Spleen (tissue), 11 donors: ENCODE results near the gene FASN. TPM values are rescaled to one million over a fixed set of nuclear protein-coding genes. Genes with fewer than 3 reads are reported as not detected.

Source experiments
- DNase-seq: peaks from one replicate; pipeline ENCODE4 v3.0.0-alpha.2; 2020
- H3K27ac ChIP-seq, 8 donors: fragments of 200-600 bp; sonication (generic) in 7 of 8; 1 replicate in 4 of 8; 2 replicates in 4 of 8; pipeline versions ENCODE4 v1.5.0 to v1.8.0; 2016 to 2021; ENCODE audit warnings: inconsistent platforms in 4 of 8, mild to moderate bottlenecking in 4 of 8, moderate library complexity in 1 of 8
- H3K27me3 ChIP-seq, 7 donors: fragments of 200-600 bp; sonication (generic) in 6 of 7; replicated peaks in 1 of 7; 1 replicate in 4 of 7; 2 replicates in 3 of 7; pipeline versions ENCODE4 v1.5.0 to v1.8.0; 2016 to 2021; ENCODE audit warnings: inconsistent platforms in 3 of 7, mild to moderate bottlenecking in 1 of 7
- H3K36me3 ChIP-seq, 6 donors: fragments of 200-600 bp; sonication (generic) in 5 of 6; 1 replicate in 4 of 6; 2 replicates in 2 of 6; pipeline versions ENCODE4 v1.5.0 to v1.8.0; 2016 to 2021; ENCODE audit warnings: inconsistent platforms in 2 of 6
- H3K4me1 ChIP-seq, 6 donors: fragments of 200-600 bp; sonication (generic) in 5 of 6; 1 replicate in 3 of 6; 2 replicates in 3 of 6; pipeline versions ENCODE4 v1.5.0 to v1.8.0; 2016 to 2021; ENCODE audit warnings: inconsistent platforms in 3 of 6
- H3K4me3 ChIP-seq, 8 donors: fragments of 200-600 bp; sonication (generic) in 7 of 8; 1 replicate in 4 of 8; 2 replicates in 4 of 8; pipeline versions ENCODE4 v1.5.0 to v1.8.0; 2016 to 2021; ENCODE audit warnings: inconsistent platforms in 4 of 8, mild to moderate bottlenecking in 4 of 8, moderate library complexity in 2 of 8
- H3K9me3 ChIP-seq, 8 donors: fragments of 200-600 bp; sonication (generic) in 7 of 8; 1 replicate in 4 of 8; 2 replicates in 4 of 8; pipeline versions ENCODE4 v1.5.0 to v1.8.0; 2016 to 2021; ENCODE audit warnings: inconsistent platforms in 4 of 8
- CTCF ChIP-seq, 11 experiments: fragments of 200-600 bp in 7 of 11; fragments of 450-650 bp in 4 of 11; sonication (generic) in 4 of 11; IDR thresholded peaks in 8 of 11; conservative IDR thresholded peaks in 3 of 11; 1 replicate in 7 of 11; 2 replicates in 4 of 11; pipeline versions ENCODE4 v1.4.0 to v1.8.0; 2016 to 2021; ENCODE audit warnings: antibody characterized with exemption in 11 of 11, inconsistent platforms in 4 of 11, mild to moderate bottlenecking in 1 of 11
- POLR2A ChIP-seq, 3 donors: fragments of 450-650 bp; IDR thresholded peaks; one replicate each; pipeline ENCODE4 v1.5.1; 2017; ENCODE audit warnings: antibody characterized with exemption in 3 of 3, mild to moderate bottlenecking in 1 of 3
- POLR2AphosphoS5 ChIP-seq, 3 donors: sonication (generic); formaldehyde crosslinking; IDR thresholded peaks; one replicate each; pipeline ENCODE4 v1.5.1; 2017; ENCODE audit warnings: antibody characterized with exemption in 3 of 3
- WGBS, 5 donors: extraction: QIAGEN DNeasy Blood & Tissue Kit in 3 of 5; methylation state at CpG; one replicate each; pipeline versions ENCODE4 v1.1.5 to v1.1.7; 2013 to 2018; 5-methylcytosine and 5-hydroxymethylcytosine counted together
- intact Hi-C: fragments of 100-400 bp; cut with DNase I; formaldehyde crosslinking; loops from one replicate; pipeline ENCODE4 v1.15.0; 2023; ENCODE audit warnings: low total_unique reads
- polyA plus RNA-seq, 3 donors: library from polyadenylated mRNA; stranded (reverse); fragments of 200-250 nt; gene quantifications; one replicate each; pipeline ENCODE4 v1.2.1, GENCODE V29; 2013
- total RNA-seq, 7 donors: library from RNA; depleted of rRNA in 3 of 7; stranded (reverse); fragments of >200 nt in 3 of 7; fragmentation: NEBNext Ultra II Directional in 4 of 7; extraction: Animal tissue kit (Norgen Biotek cat#: 25700) in 4 of 7; gene quantifications; one replicate each; pipeline versions ENCODE4 v1.1.0 to v1.2.1, GENCODE V29; 2016 to 2021
- donor health status: healthy with polysubstance abuse.
- donor health status: DM: no; HTN: no; CAD: no; lungs with moderate emphysema.
- donor health status: DM: no; HTN: no; CAD: no.
- donor health status: Bipolar disorder and iron deficiency.
- donor health status: healthy.
- donor health status: DM: no; HTN: no; CAD: no.
- donor health status: DM: yes; HTN: yes; CAD: no.

FASN gene
- total and polyA plus RNA-seq, 10 donors, result 9.3 to 45.2 (median 21.3) TPM

GRCh38 chr17:82049106-82049505 lies 48.9 kb downstream of the FASN start:
- 84 to 96% (median 93%) methylated on average over 5 to 8 of the region's 8 CpGs for WGBS, 5 donors
- Histone ChIP-seq H3K4me1 (peaks cover 20 to 45% (median 38%) of the 10 kb centered on the region in 6 donors), H3K4me3 (no peak overlapping the region), H3K9me3 (no peaks in the 10 kb centered on the region), H3K27ac (no peak overlapping the region), H3K27me3 (no peaks in the 10 kb centered on the region), H3K36me3 (peaks cover 0 to 49% (median 16%) of the 10 kb centered on the region in 6 donors)
- peak; percentile 54 for DNase-seq
- intact Hi-C loops, result loop anchor here (10.0 kb wide), 1 partner anchor 56 kb away; no protein-coding TSS in a partner anchor
- no peak for TF ChIP-seq CTCF (IDR thresholded peaks at IDR 0.05 in 8 of 11, conservative IDR thresholded peaks at IDR 0.05 in 3 of 11)
- TF ChIP-seq POLR2A (IDR thresholded peaks at IDR 0.05), result no peak
- no peak for TF ChIP-seq POLR2AphosphoS5 (IDR thresholded peaks at IDR 0.05)

GRCh38 chr17:82048571-82048971 lies 49.5 kb downstream of the FASN start:
- Histone ChIP-seq H3K4me1 (peaks cover 18 to 40% (median 34%) of the 10 kb centered on the region in 6 donors), H3K4me3 (no peak overlapping the region)
- 86 to 91% (median 89%) methylated on average over 17 to 20 of the region's 20 CpGs for WGBS, 5 donors

GRCh38 chr17:82047914-82048570 lies 50.0 kb downstream of the FASN start:
- Histone ChIP-seq H3K36me3 (peaks cover 0 to 39% (median 9%) of the 10 kb centered on the region in 6 donors), H3K27me3 (no peaks in the 10 kb centered on the region), H3K4me1 (peaks cover 13 to 34% (median 29%) of the 10 kb centered on the region in 6 donors), H3K27ac (no peak overlapping the region), H3K9me3 (no peaks in the 10 kb centered on the region), H3K4me3 (no peak overlapping the region)
- peak; percentile 69 for DNase-seq
- TF ChIP-seq POLR2A (IDR thresholded peaks at IDR 0.05) (no peak), POLR2AphosphoS5 (IDR thresholded peaks at IDR 0.05) (peak in 1 of 3 donors; percentile 16), CTCF (IDR thresholded peaks at IDR 0.05 in 8 of 11, conservative IDR thresholded peaks at IDR 0.05 in 3 of 11) (no peak)
- WGBS, 5 donors, result 87 to 96% (median 94%) methylated on average over 13 to 25 of the region's 25 CpGs
- intact Hi-C loops, result loop anchor here (10.0 kb wide), 1 partner anchor 57 kb away; no protein-coding TSS in a partner anchor

More at GRCh38 chr17:82048571-82048971, 49.5 kb downstream of the FASN start:
- TF ChIP-seq POLR2A (IDR thresholded peaks at IDR 0.05) (no peak), CTCF (IDR thresholded peaks at IDR 0.05 in 8 of 11, conservative IDR thresholded peaks at IDR 0.05 in 3 of 11) (no peak), POLR2AphosphoS5 (IDR thresholded peaks at IDR 0.05) (no peak)
- Histone ChIP-seq H3K27ac (no peak overlapping the region), H3K27me3 (no peaks in the 10 kb centered on the region), H3K9me3 (no peaks in the 10 kb centered on the region), H3K36me3 (peaks cover 0 to 44% (median 10%) of the 10 kb centered on the region in 6 donors)
- intact Hi-C loops, result loop anchor here (10.0 kb wide), 1 partner anchor 56 kb away; no protein-coding TSS in a partner anchor
- DNase-seq, result peak; percentile 69

GRCh38 chr17:82047379-82047778 lies 50.7 kb downstream of the FASN start:
- peaks cover 0 to 39% (median 9%) of the 10 kb centered on the region in 6 donors for H3K36me3 ChIP-seq
- intact Hi-C loops, result loop anchor here (10.0 kb wide), 1 partner anchor 57 kb away; no protein-coding TSS in a partner anchor
- no peaks in the 10 kb centered on the region for H3K9me3 ChIP-seq
- no peak overlapping the region for H3K27ac ChIP-seq
- peaks cover 8 to 28% (median 22%) of the 10 kb centered on the region in 6 donors for H3K4me1 ChIP-seq
- DNase-seq, result no peak
- 87 to 91% (median 89%) methylated on average over 24 of the region's 24 CpGs for WGBS, 5 donors
- H3K4me3 ChIP-seq, result no peak overlapping the region
- TF ChIP-seq CTCF (IDR thresholded peaks at IDR 0.05 in 8 of 11, conservative IDR thresholded peaks at IDR 0.05 in 3 of 11) (no peak), POLR2A (IDR thresholded peaks at IDR 0.05) (no peak), POLR2AphosphoS5 (IDR thresholded peaks at IDR 0.05) (no peak)
- no peaks in the 10 kb centered on the region for H3K27me3 ChIP-seq
